AG08396 (cell line): ENCODE results near the gene MOK.
"Not testable (repeated sequence)": the region's sequence is repeated elsewhere in the genome, so short reads cannot be mapped to it uniquely, and the experiment has no call there.

ENCODE experiments used
- DNase-seq: peaks from one replicate; pipeline ENCODE4 v3.0.0; 2012; ENCODE audit warnings: low spot score, mixed read lengths

Gene MOK

DNA sequence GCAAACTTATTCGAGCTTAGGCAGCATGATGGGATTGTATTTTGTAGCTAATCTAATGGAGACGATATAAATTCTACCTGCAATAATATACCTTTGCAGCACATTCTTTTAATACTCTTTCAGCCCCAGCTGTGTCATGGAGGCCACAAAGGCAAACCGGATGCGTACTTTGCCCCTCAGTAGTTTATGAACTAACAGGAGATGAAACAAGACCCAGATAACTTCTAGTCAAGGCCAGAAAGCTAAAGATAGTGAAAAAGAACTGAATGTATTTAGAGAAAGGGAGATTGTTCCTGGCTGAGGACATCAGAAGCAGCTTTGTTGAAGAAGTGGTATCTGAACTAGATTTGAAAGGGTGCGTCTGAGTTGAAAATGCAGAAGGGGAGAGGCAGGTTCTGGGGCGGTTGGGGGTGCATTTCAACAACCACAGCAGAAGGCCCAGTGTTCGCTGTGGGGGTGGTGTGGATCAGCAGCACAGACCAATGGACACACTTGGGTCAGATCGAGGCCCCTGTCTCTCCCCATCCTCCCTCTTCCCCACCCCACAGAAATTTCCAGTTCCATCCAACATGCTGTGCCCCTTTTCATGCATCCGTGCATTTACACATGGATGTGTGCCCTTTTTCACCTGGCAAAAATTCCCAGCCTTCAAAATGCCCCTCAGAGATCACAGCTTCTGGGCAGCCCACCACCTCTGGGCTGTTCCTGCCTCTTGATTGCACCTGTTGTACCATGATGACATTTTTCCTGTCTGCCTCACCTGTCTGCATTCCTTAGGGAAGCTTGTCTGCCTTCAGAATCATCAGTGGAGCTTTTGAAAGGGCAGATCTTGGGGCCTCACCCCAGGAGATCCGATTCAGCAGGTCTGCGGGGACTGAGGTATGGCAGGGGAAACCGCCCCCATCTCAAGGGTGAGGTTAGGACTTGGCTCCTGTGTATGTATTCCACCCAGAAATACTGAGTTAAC lies 16.8 kb upstream of the MOK start:
- no peak for DNase-seq

DNA sequence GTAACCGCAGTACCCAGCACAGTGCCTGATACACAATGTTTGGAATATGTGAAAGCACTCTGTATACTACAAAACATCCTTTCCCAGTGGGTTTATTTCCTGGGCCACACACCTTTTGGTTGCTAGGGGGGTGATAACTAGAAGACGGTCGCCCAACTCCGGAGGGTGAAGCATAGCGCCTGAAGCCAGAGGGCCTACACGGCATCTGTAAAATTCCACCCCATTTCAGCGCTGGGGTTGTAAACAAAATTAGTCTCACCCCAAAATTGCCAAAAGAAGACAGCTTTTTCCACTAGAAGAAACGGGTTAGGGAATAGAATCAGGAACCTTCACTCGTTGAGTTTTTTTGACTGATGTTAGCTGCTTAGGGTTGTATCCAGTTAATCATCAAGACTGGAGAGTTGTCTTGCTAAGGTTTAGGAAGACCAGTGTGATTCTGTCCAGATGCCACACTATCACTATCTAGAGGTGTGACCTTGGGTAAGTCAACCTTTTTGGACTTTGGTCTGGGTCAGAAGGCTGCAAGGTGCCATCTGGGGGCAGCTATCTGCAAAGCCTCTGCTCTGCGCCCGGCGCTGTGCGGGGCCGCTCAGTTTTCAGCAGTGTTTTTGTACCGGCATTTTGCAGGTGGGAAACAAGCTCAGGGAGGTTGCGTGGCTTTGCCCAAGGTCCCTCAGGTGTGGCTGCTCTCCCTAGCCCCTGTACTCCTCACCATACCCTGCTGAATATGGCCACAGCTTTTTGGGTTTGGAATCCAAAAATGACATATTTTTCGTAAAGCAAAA lies 15.9 kb upstream of the MOK start:
- DNase-seq, result no peak

DNA sequence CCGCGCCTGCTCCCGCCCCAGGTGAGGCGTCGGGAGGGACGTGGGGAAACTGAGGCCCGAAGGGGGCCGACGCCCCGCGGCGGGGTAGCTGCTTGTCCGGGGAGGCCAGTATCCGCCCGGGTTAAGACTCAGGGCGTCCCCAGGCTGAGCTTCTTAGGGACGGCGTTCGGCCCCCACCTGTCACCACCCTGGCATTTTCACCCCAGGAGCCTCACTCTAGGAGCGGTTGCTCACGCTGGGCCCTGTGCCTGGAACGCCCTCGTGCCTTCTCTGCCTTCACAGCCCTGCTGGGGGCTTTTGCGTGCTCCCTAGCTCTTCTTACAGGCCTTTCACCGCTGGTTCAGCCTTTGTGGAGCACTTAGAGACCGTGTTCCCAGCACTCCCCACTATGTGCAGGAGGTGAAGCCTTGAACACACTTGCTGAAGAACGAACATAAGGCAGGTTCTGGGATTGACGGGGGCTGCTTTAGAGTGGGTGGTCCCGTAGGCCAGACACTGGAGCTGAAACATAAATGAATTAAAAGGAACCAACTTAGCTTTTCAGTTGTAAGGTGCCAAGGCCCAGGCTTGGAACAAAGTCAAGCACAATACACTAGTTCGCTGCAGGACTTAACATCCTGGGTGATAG lies 15.2 kb upstream of the MOK start:
- peak; percentile 67 for DNase-seq

DNA sequence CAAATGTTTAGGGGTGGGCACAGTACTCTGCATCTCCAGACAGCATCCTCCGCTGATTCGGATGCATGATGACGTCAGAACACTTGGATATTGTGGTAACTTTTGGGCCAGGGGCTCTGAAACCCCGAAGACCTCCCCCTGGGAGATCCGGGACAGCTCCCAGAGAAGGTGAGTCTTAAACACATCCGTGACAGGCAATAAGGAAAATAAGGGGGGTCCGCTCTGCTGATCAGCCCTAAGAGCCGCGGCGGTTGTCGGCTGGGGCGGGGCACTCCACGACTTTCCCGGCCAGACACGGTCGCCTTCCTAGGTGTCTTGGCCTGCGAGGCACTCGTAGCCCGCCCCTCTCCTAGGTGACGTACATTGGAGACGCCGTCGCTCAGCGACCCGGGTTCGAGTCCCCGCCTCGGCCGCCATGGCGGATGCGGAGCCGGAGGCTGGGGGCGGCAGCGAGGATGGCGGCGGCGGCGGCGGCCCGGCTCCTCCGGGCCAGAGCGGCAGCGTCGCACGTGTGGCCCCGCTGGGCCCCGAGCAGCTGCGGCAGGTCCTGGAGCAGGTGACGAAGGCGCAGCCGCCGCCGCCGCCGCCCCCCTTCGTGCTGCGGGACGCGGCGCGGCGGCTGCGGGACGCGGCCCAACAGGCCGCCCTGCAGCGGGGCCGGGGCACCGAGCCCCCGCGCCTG lies 14.5 kb upstream of the MOK start, which contains the start of gene ZNF839:
TSS of gene ZNF839 (plus strand) at position 396 of the 682 bp plus-strand sequence. CDS start at position 416, 20 bp downstream.
- peak; percentile 95 for DNase-seq

DNA sequence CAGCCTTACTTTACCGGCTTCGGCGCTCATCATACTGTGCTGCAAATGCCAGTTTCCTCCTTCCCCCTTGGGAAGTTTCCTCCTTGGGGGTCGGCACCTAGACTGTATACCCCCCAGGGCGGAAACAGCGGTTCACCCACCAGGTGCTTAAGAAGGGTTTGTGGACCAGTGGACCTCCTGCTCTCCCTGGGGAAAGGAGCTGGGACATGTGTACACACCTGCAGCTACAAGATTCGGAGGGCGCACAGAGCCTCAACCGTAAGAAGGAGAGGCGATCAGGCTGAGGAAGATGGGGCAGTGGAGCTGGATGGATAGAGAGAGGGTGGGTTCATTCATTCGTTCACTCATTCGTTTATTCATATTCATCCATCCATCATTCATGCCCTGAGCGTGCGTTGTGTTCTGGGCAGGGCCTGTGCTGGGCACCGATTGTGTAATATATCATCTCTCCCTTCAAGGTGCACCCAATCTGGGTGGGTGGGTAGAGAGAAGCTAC lies 13.9 kb upstream of the MOK start:
- no peak for DNase-seq

DNA sequence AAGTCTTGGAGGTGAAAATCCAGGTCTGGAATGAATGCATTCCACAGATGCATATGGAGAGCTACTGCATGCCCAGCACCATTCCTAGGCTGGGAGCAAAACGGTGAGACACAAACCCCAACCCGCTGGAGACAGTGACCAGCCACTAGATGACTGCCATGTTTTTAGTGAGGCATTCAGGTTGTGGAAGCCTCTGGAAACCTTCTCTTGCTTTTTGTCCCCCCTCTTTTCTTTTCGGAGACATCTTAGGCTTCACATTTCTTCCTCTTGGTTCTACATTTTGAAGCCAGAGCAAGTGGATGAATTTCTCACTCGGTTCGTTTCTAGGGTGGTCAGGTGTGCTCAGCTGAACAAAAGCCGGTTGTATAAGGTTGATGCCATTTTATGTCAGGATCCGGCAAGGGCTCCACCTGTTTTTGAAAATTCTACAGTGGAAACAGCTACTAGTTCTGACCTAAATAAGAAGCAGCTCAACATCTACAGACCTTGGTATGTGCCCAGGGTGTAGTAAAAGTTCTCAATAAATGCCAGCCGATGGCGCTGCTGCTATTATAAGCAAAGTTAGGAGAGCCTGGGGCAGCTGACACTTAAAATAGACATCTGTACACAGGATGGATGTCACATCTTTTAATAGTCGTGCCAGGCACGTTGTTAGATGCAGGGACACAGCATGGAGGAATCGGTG lies 12.7 kb upstream of the MOK start:
- no peak for DNase-seq

DNA sequence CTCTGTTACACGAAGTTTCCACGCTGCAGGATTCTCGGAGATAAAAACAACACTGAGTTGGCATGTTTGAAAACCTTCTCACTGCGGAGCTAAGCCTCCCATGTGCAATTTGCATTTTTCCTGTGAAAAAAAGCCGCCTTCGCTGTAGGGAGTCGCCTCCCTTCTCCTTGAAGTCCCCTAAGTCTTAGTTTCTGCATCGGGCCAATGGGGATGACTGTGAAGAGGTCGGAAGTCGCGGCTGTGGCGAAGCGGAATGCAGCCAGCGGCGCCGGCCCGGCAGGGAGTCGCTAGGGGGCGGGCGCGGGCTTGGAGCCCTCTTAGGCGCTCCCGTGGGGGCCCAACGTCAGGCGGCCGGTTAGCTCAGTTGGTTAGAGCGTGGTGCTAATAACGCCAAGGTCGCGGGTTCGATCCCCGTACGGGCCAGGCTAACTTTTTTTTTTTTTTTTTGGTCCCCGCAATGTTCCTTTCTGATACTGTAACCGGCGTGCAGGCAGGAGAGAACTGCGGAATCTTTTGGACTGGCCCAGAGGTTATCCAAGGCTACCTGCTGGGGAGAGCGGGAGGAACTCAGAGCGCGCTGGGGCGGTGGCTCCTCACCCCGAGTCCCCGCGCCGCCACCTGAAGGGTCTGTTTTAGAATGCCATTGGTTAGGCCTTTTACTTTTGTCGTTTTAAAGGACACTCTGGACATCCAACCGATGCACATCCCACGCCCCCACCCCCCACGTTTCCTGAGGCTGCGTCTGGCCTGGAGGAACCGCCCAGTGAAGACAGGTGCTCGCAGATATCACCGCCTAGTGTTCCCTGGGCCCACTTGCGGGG lies 12.0 kb upstream of the MOK start:
- peak; percentile 96 for DNase-seq

DNA sequence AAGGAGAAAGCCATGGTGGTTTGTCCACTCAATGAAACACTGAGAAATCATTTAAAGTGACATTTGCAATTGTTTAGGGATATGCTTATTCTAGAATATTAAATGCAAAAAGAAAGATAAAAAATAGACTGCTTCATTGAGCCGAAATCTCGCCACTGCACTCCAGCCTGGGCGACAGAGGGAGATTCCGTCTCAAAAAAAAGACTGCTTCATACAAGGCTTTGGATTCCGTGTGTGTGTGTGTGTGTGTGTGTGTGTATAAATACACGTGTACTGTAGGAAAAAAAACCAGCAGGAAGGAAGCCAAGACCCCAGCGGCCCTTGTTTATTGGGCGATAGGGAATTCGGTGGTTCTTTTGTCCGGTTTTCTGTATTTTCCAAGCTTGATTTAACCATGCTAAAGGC lies 11.4 kb upstream of the MOK start:
- DNase-seq, result peak; percentile 21

DNA sequence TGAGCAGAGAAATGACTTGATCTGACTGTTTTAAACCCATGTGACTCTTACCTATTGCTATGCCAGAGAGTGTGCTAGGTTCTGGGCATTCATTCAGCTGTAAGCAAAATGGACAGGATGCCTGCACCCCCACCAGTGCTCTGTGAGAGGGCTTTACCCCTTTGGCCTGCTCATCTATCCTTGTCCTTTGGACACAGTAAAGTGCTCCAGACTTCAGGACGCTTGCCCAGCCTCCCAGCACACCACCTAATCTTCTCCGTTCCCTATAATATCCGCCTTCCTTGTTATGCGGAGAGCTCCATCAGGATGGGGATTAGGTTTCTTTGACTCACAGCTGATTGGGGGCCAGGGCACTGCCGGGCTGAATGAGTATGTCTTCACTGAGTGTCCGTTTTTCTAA lies 10.2 kb upstream of the MOK start:
- DNase-seq, result no peak

DNA sequence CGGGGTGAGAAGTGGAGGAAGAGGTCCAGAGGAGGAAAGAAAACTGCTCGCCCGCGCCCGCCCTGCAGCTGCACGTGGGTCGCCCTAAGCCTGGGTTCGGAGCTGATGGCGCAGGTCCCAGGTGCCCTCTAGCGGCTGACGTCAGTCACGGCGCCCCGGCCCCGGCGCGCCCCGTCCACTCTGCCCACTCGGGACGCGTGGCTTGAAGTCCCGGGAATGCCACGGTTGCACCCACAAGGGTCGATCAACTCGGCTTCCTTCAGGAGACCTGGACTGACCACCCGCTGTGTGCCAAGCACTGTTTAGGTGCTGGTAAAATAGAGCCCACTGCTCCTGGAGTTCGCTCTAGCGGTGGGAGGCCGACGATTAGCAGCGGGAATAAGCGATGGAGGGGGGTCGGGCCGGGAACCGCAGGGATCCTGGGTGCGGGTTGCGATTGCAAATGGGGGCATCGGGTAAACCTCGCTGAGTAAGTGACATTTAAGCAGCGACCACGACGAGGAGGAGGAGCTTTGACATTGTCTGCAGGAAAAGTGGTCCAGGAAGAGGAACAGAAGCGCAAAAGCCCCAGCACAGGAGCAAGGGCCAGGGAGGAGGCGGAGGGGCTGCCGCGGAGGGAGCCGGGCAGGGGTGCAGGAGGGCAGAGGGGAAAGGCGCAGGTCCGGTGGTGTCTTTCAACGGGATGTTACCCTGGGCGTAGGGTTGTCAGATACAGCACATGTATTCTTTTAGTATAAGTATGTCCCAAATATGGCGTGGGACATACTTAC lies 9.5 kb upstream of the MOK start:
- peak; percentile 84 for DNase-seq

DNA sequence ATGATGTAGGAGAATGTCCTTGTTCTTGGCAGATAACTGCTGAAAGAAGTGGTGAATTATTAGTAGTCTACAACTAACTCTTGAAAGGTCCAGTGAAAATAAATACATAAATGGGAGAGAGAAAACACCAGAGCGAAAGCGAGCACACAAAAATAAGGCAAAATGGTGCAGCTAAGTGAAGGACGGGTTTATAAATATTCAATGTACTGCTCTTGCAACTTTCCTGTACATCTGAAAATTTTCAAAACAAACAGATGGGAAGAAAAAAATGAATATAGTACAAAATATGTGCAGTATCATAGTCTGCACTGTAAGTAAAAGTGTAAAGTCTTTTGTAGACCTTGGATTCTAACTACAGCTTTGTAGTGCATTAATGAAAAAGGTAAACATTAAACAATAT lies 1.3 kb downstream of the MOK start:
- no peak for DNase-seq

DNA sequence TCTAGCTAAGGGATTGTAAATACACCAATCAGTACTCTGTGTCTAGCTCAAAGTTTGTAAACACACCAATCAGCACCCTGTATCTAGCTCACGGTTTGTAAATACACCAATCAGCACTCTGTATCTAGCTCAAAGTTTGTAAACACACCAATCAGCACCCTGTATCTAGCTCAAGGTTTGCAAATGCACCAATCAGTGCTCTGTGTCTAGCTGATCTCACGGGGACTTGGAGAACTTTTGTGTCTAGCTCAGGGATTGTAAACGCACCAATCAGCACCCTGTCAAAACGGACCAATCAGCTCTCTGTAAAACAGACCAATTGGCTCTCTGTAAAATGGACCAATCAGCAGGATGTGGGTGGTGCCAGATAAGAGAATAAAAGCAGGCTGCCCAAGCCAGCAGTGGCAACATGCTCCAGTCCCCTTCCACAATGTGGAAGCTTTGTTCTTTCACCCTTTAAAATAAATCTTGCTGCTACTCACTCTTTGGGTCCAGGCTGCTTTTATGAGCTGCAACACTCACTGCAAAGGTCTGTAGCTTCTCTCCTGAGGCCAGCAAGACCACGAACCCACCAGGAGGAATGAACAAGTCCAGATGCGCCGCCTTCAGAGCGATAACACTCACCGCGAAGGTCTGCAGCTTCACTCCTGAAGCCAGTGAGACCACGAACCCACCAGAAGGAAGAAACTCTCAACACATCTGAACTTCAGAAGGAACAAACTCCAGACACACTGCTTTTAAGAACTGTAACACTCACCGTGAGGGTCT lies 6.5 kb downstream of the MOK start:
- not testable (repeated sequence) for DNase-seq

DNA sequence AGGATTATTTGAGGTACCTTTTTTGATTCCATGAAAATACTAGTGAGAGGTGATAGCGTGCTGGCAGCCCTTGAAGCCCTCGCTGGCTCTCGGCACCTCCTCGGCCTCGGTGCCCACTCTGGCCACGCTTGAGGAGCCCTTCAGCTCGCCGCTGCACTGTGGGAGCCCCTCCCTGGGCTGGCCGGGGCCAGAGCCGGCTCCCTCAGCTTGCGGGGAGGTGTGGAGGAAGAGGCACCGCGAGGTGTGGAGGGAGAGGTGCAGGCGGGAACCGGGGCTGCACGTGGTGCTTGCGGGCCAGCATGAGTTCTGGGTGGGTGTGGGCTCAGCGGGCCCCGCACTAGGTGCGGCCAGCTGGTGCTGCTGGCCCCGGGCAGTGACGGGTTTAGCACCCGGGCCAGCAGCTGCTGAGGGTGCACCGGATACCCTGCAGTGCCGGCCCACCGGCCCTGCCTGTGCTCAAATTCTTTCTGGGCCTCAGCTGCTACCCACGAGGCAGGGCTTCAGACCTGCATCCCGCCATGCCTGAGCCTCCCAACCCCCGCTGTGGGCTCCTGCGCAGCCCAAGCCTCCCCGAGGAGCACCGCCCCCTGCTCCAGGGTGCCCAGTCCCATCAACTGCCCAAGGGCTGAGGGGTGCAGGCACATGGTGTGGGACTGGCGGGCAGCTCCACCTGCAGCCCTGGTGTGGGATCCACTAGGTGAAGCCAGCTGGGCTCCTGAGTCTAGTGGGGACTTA lies 7.4 kb downstream of the MOK start:
- no peak for DNase-seq

DNA sequence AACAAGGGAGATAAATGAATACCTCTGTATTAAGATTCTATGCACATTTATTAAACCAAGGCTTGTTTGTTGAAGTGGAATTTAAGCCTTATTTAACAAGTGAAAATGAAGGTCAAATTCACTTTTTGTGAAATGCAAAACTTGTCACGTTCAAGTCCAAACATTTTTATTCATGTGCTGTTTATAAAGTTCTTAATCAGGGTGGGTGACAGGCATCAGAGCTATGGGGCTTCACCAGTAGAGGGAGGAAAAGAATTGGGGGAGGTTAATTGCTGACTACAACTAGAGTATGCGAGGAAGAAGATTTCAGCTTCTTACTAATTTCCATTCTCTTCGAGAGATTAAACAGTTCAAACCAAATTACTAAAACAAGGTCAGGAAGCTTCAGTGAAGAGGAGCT lies 9.7 kb downstream of the MOK start:
- DNase-seq, result peak; percentile 33

DNA sequence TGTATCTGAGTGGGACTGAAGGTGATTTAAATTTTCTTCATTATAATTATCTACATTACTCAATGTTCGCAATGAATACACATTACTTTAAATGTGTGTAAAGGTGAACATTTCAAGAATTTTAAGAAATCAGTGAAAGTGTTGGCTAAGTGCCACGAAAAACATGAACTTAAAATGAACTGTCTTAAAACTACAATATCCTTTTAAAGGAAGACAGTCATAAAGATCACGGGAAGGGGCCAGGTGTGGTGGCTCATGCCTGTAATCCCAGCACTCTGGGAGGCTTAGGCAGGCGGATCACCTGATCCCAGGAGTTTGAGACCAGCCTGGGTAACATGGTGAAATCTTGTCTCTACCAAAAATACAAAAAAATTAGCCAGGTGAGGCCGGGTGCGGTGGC lies 11.2 kb downstream of the MOK start:
- no peak for DNase-seq

DNA sequence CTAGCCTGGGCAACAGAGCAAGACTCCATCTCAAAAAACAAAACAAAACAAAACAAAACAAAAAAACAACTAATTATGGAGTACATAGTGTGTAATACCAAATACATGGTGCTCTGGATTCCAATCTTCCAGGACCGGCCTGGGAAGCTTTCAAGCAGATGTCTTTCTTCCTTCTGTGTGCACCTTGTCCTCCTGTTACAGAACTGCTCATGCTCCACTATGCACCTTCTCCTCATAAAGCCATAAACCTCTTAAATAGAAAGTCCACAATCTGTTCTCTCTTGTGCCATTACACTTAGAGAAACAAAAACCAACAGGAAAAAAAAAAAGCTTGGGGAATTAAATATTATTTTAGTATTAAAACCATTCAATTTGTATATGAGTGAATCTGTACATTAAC lies 12.5 kb downstream of the MOK start:
- DNase-seq, result no peak

DNA sequence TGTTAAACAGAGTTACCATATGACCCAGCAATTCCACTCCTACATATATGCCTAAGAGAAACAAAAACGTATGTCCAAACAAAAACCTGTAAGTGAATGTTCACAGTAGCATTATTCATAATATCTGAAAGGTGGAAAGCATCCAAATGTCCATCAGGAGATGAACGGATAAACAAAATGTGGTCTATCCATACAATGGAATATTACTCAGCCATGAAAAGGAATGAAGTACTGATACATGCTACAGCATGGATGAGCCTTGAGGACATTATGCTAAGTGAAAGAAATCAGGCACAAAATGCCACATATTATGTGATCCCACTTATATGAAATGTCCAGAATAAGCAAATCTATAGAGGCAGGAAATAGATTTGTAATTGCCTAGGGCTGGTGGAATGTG lies 16.8 kb downstream of the MOK start:
- DNase-seq, result no peak

DNA sequence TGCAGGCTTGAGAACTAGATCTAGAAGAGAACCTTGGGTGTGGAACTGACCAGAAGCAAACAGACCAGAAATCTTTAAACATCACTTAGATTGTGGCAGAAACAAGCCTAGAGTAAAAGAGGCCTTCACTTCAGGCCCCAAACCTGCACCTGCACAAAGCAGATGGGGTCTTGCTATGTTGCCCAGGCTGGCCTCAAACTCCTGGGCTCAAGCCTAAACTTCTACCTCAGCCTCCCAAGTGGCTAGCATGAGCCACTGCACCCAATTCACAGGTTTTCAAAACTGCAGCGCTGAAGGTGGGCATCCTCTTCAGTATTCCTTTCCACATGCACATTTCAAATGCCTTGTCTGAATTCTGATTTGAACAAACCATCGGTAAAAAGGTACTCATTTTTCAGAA lies 19.9 kb downstream of the MOK start:
- DNase-seq, result no peak
